ENCODE results near the gene BMAL1. TPM values are rescaled to one million over a fixed set of nuclear protein-coding genes. Genes with fewer than 3 reads are reported as not detected.

The BMAL1 gene
- total and polyA plus RNA-seq, 2 of the 8 experiments (the other 6 are each of a cell fraction or from before 2014, with no cell fraction given), result 6.8 to 6.9 TPM

DNA sequence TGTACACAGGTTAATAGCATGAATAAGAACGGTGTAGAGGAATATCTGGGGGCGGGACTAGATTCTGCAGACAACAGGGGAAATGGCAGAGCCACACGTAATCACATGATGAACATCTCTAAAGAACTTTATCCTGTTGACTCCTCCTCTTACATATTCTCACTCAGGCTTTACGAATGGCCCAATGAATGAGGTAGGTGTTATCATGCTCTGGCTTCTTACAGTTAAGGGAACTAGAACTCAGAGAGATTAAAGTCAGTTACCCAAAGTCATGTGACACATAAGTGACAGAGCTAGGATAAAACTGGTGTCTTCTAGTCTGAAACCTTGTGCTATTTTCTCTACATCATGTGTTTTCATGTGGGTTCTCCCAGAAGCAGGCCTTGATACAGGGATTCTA lies 49.0 kb upstream of the BMAL1 start:
- H3K9ac ChIP-seq (replicated peaks in 1 of 4; ENCODE audit: extremely low read depth in 1 of 4, low read depth in 3 of 4, low read length in 3 of 4), result no peak overlapping the region
- H4K91ac ChIP-seq (replicated peaks; ENCODE audit: insufficient read length, low read length), result no peak overlapping the region
- H2AK5ac ChIP-seq (ENCODE audit: low read depth, low read length), result no peak overlapping the region
- ChIA-PET CTCF (ENCODE audit: partially characterized antibody) (interaction anchor here (0.7 to 8.2 kb wide), 8 partner anchors 10 to 116 kb away, joined by 3 to 95 read pairs (median 7); no protein-coding TSS in a partner anchor), POLR2A (ENCODE audit: partially characterized antibody) (interaction anchor here (1.3 kb wide), 1 partner anchor 8 kb away, joined by 3 read pairs; no protein-coding TSS in a partner anchor)
- no peak overlapping the region for H3K56ac ChIP-seq (replicated peaks; ENCODE audit: insufficient read length, low read depth, low read length)
- H3K9me3 ChIP-seq (ENCODE audit: insufficient read depth in 2 of 2, low read depth in 1 of 2, low read length in 1 of 2), result no peaks in the 10 kb centered on the region
- no peaks in the 10 kb centered on the region for H3K36me3 ChIP-seq (ENCODE audit: control insufficient read depth in 2 of 4, insufficient read depth in 4 of 4, low read length in 3 of 4)
- 94% methylated on average over 4 of the region's 4 CpGs; no CpG with 5 or more reads in 1 of the 2 experiments for WGBS, 2 experiments (ENCODE audit: extremely low coverage in 1 of 2, insufficient coverage in 1 of 2, insufficient read length in 1 of 2, insufficient replicate concordance in 2 of 2, low coverage in 1 of 2, low lambda C conversion rate in 2 of 2, missing lambda C conversion rate in 1 of 2)
- no peak overlapping the region for H3K23ac ChIP-seq (ENCODE audit: insufficient read length)
- no peak overlapping the region for H3K4me3 ChIP-seq (ENCODE audit: extremely low read depth in 1 of 4, insufficient read depth in 2 of 4, low read depth in 3 of 4, low read length in 4 of 4)
- no peaks in the 10 kb centered on the region for H3K79me2 ChIP-seq (ENCODE audit: control insufficient read depth in 1 of 2, insufficient read depth in 2 of 2, low read length in 2 of 2)
- no peak overlapping the region for H3K18ac ChIP-seq (ENCODE audit: extremely low read depth, low read length)
- H2BK12ac ChIP-seq (ENCODE audit: low read depth, low read length), result no peak overlapping the region
- DNase-seq (ENCODE audit: low read depth in 1 of 2, low spot score in 2 of 2), result no peak
- H2BK15ac ChIP-seq (ENCODE audit: low read length), result no peak overlapping the region
- no peak overlapping the region for H3K27ac ChIP-seq (ENCODE audit: low read depth, low read length)
- no peak overlapping the region for H2BK20ac ChIP-seq (ENCODE audit: low read length)
- H3K27me3 ChIP-seq (replicated peaks in 1 of 4; ENCODE audit: control insufficient read depth in 3 of 4, extremely low read depth in 1 of 4, insufficient read depth in 3 of 4, low read length in 3 of 4), result no peaks in the 10 kb centered on the region
- no peak overlapping the region for H2BK5ac ChIP-seq (ENCODE audit: low read depth, low read length)
- H4K8ac ChIP-seq (ENCODE audit: extremely low read depth, insufficient read depth, low read length), result no peak overlapping the region
- no peak overlapping the region for H3K4ac ChIP-seq (replicated peaks; ENCODE audit: insufficient read length, low read depth, low read length)
- H2BK120ac ChIP-seq (replicated peaks; ENCODE audit: low read depth, low read length), result no peak overlapping the region
- no peaks in the 10 kb centered on the region for H3K23me2 ChIP-seq (ENCODE audit: low read depth, low read length)
- H4K20me1 ChIP-seq (replicated peaks in 1 of 2; ENCODE audit: control insufficient read depth in 1 of 2, insufficient read depth in 2 of 2, low read length in 2 of 2), result no peaks in the 10 kb centered on the region
- H4K5ac ChIP-seq (ENCODE audit: insufficient read length, low read depth, low read length), result no peak overlapping the region
- FAIRE-seq, result no peak
- no peaks in the 10 kb centered on the region for H3K4me1 ChIP-seq (replicated peaks in 1 of 4; ENCODE audit: control insufficient read depth in 3 of 4, insufficient read depth in 4 of 4, low read length in 3 of 4)
- no peaks in the 10 kb centered on the region for H3K79me1 ChIP-seq (ENCODE audit: low read depth, low read length)
- no peak overlapping the region for H2AFZ ChIP-seq (ENCODE audit: low read length)
- H3K4me2 ChIP-seq (ENCODE audit: insufficient read depth in 1 of 2, low read depth in 2 of 2, low read length in 2 of 2), result no peak overlapping the region
- no peak overlapping the region for H3K14ac ChIP-seq (ENCODE audit: insufficient read length)
- TF ChIP-seq RBBP5 (IDR thresholded peaks at IDR 0.05; ENCODE audit: borderline replicate concordance, low read depth, low read length) (no peak), TBP (IDR thresholded peaks at IDR 0.05; ENCODE audit: low read depth, low read length) (no peak), CEBPB (IDR thresholded peaks at IDR 0.05; ENCODE audit: low read depth, low read length) (no peak), BRCA1 (IDR thresholded peaks at IDR 0.05; ENCODE audit: low read depth, low read length) (no peak), BACH1 (IDR thresholded peaks at IDR 0.05; ENCODE audit: low read length) (no peak), ASH2L (IDR thresholded peaks at IDR 0.05; ENCODE audit: low read length) (no peak), POU5F1 (IDR thresholded peaks at IDR 0.05; ENCODE audit: low read depth, low read length) (no peak), GABPA (IDR thresholded peaks at IDR 0.05; ENCODE audit: borderline replicate concordance, insufficient read depth, low read length) (no peak)

Measured in H1 (cell line).